Measurements from ENCODE around the gene KCNH1. TPM values are rescaled to one million over a fixed set of nuclear protein-coding genes. Genes with fewer than 3 reads are reported as not detected.

The KCNH1 gene
- total and polyA plus RNA-seq, 2 of the 4 experiments (the other 2 are of a cell fraction), result 0.27 to 0.54 TPM

- in situ Hi-C loops (cut with MboI; ENCODE audit: low sequenced_read_pairs), result no loop called here
- H2BK20ac ChIP-seq (ENCODE audit: low read depth, low read length), result no peak overlapping the region
- no peak overlapping the region for H2BK5ac ChIP-seq (ENCODE audit: low read depth, low read length, poor library complexity, severe bottlenecking)
- ATAC-seq (ENCODE audit: low read depth) (no peak), DNase-seq (no peak)
- no peak overlapping the region for H3K4ac ChIP-seq (ENCODE audit: low read depth, low read length)
- BruUV-seq (replicated peaks), result no TSS peak
- no peak overlapping the region for H3K14ac ChIP-seq (replicated peaks; ENCODE audit: low read depth, low read length)
- no peak overlapping the region for H2AFZ ChIP-seq (replicated peaks; ENCODE audit: low read length, poor library complexity)
- H2BK120ac ChIP-seq (ENCODE audit: low read depth, low read length), result no peak overlapping the region
- H2BK15ac ChIP-seq (ENCODE audit: low read depth, low read length), result no peak overlapping the region
- H4K91ac ChIP-seq (ENCODE audit: insufficient read depth, low read depth, low read length), result no peak overlapping the region
- no CpG with 5 or more reads among the region's 5 CpGs for WGBS, 2 experiments (ENCODE audit: extremely low coverage in 2 of 2, insufficient read length in 1 of 2)
- H2AK5ac ChIP-seq (ENCODE audit: low read depth, low read length), result no peak overlapping the region
- no peak overlapping the region for H2AK9ac ChIP-seq (replicated peaks; ENCODE audit: low read depth, low read length, poor library complexity)
- H3K27me3 ChIP-seq (ENCODE audit: control insufficient read depth, insufficient read depth, low read length), result no peaks in the 10 kb centered on the region
- H3K23ac ChIP-seq (ENCODE audit: low read depth, low read length), result no peak overlapping the region
- dilution Hi-C loops (cut with HindIII; ENCODE audit: low sequenced_read_pairs, unreplicated experiment), result no loop called here
- intact Hi-C loops (cut with micrococcal nuclease), result no loop called here
- H3K56ac ChIP-seq (ENCODE audit: extremely low read depth, insufficient read depth, low read length), result no peak overlapping the region
- H3K9me3 ChIP-seq (ENCODE audit: control insufficient read depth, insufficient read depth, low read length), result no peaks in the 10 kb centered on the region; the same call in 1 of the 2 replicates
- H4K8ac ChIP-seq (ENCODE audit: low read depth in 2 of 2, low read length in 2 of 2), result no peak overlapping the region
- H3K4me3 ChIP-seq (ENCODE audit: insufficient read depth, low read depth, low read length), result no peak overlapping the region
- POLR2A ChIA-PET (ENCODE audit: unreplicated experiment), result no interaction called here
- H3K36me3 ChIP-seq (ENCODE audit: control insufficient read depth, insufficient read depth, low read length), result no peaks in the 10 kb centered on the region
- CTCF ChIA-PET, result no interaction called here
- H4K20me1 ChIP-seq (ENCODE audit: insufficient read depth, low read length), result no peaks in the 10 kb centered on the region
- TF ChIP-seq SMC3 (IDR thresholded peaks at IDR 0.05; ENCODE audit: low read depth, low read length) (no peak), BHLHE40 (IDR thresholded peaks at IDR 0.05; ENCODE audit: low read depth, low read length) (no peak)
- H3K27ac ChIP-seq (ENCODE audit: insufficient read depth, low read length), result no peak overlapping the region
- no peak overlapping the region for H3K4me2 ChIP-seq (ENCODE audit: low read depth, low read length)
- H3K4me1 ChIP-seq (ENCODE audit: control insufficient read depth, insufficient read depth, low read length), result no peaks in the 10 kb centered on the region
- no peaks in the 10 kb centered on the region for H3K9me1 ChIP-seq (ENCODE audit: insufficient read depth, low read length)
- no peak overlapping the region for H3K18ac ChIP-seq (ENCODE audit: low read depth, low read length)
- no peaks in the 10 kb centered on the region for H3K79me1 ChIP-seq (ENCODE audit: low read depth in 1 of 2, low read length in 2 of 2)
- no peak overlapping the region for H3K9ac ChIP-seq (ENCODE audit: low read depth, low read length)
- H4K5ac ChIP-seq (ENCODE audit: low read depth, low read length), result no peak overlapping the region
Observed at GRCh38 chr1:210698661-210699060, 435.3 kb downstream of the KCNH1 start.
